Middle frontal gyrus (tissue), 1 donor: ENCODE data around the gene LYPD6.

Experiments used
- DNase-seq: peaks from one replicate; pipeline ENCODE4 v3.0.0-alpha.2; 2015; ENCODE audit warnings: low spot score; ENCODE audit errors: extremely low spot score

The LYPD6 gene

DNA sequence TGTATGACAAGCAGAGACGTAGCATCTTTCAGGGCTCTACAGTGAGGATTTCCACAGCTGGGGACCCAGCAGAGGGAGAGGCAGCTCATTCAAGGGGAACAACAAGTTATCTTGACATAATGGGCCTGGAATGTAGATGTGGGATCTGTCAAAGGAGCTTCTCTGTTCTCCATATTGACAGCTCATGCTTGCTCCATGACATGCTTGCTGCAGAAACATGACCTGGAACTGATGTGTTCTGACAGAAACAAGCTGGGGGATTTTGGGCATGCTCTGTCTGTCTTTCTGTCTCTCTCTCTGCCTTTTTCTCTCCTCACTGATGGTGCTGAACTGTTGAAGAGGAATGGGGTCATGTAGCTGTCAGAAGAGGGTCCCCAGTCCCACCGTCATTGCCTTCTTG is 177.6 kb downstream of the LYPD6 start:
- no peak for DNase-seq

DNA sequence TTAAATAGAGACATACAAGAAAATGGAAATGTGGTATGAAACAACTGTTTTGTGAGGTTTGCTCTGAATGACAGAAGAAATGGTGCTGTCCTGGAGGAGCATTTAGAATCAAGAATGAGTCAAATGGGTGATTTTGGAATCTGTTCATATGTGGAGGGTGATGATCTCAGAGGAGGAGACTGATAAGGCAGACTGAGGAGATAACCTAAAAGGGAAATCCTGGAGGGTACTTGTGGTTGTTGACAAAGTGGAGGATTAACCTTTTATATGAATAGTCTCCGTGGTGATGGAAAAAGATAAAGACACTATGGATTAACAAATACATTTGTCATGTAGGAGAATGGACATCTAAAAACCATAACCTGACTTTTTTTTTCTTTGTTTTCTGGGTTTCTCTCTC is 183.1 kb downstream of the LYPD6 start:
- DNase-seq = no peak
